SK-N-SH treated with all-trans-retinoic acid at 6 μM for 48 hours (cell line): ENCODE measurements around the gene SLITRK1.

Experiments
- ATAC-seq: fragments of 200-7000 bp; cut with Tn5 transposase; 3 replicates; pipeline ENCODE4 v1.9.1; 2020; ENCODE audit warnings: mild to moderate bottlenecking, moderate library complexity
- ARNTL ChIP-seq: fragments of 450-650 bp; formaldehyde crosslinking; IDR thresholded peaks from 2 replicates; pipeline ENCODE4 v1.5.0; 2020; ENCODE audit warnings: low read depth, mild to moderate bottlenecking, moderate library complexity, borderline replicate concordance
- BACH2 ChIP-seq: fragments of 250-450 bp; sonication (Bioruptor Pico); IDR thresholded peaks from 2 replicates; pipeline ENCODE4 v1.9.0; 2021; ENCODE audit warnings: mild to moderate bottlenecking, borderline replicate concordance
- CREB5 ChIP-seq: fragments of 250-450 bp; sonication (Bioruptor Pico); IDR thresholded peaks from 2 replicates; pipeline ENCODE4 v1.5.1; 2020; ENCODE audit warnings: low read depth, mild to moderate bottlenecking, moderate library complexity
- CSDC2 ChIP-seq: fragments of 250-450 bp; sonication (Bioruptor Pico); IDR thresholded peaks from 2 replicates; pipeline ENCODE4 v1.5.0; 2020; ENCODE audit warnings: mild to moderate bottlenecking, moderate library complexity
- CSRNP3 ChIP-seq: fragments of 250-450 bp; sonication (Bioruptor Pico); IDR thresholded peaks from 2 replicates; pipeline ENCODE4 v1.5.1; 2021; ENCODE audit warnings: mild to moderate bottlenecking, moderate library complexity
- ESRRG ChIP-seq: fragments of 250-450 bp; sonication (Bioruptor Pico); IDR thresholded peaks from 2 replicates; pipeline ENCODE4 v1.6.1; 2021; ENCODE audit warnings: mild to moderate bottlenecking
- GLIS3 ChIP-seq: fragments of 250-450 bp; sonication (Bioruptor Pico); IDR thresholded peaks from 2 replicates; pipeline ENCODE4 v1.5.0; 2020; ENCODE audit warnings: mild to moderate bottlenecking, moderate library complexity
- ISL1 ChIP-seq: fragments of 250-450 bp; sonication (Bioruptor Pico); IDR thresholded peaks from 2 replicates; pipeline ENCODE4 v2.1.2; 2022; ENCODE audit warnings: mild to moderate bottlenecking, moderate library complexity
- PATZ1 ChIP-seq: fragments of 250-450 bp; sonication (Bioruptor Pico); IDR thresholded peaks from 2 replicates; pipeline ENCODE4 v1.8.0; 2020; ENCODE audit warnings: mild to moderate bottlenecking, moderate library complexity, borderline replicate concordance
- POU6F1 ChIP-seq: fragments of 250-450 bp; sonication (Bioruptor Pico); IDR thresholded peaks from 2 replicates; pipeline ENCODE4 v1.8.0; 2021; ENCODE audit warnings: low read depth, mild to moderate bottlenecking, moderate library complexity, borderline replicate concordance
- PPARA ChIP-seq: fragments of 250-450 bp; sonication (Bioruptor Pico); IDR thresholded peaks from 2 replicates; pipeline ENCODE4 v1.5.0; 2020; ENCODE audit warnings: mild to moderate bottlenecking, borderline replicate concordance
- RARB ChIP-seq: fragments of 250-450 bp; sonication (Bioruptor Pico); IDR thresholded peaks from 2 replicates; pipeline ENCODE4 v1.8.0; 2021; ENCODE audit warnings: mild to moderate bottlenecking, moderate library complexity
- SNAI2 ChIP-seq: fragments of 250-450 bp; sonication (Bioruptor Pico); IDR thresholded peaks from 2 replicates; pipeline ENCODE4 v1.5.0; 2020; ENCODE audit warnings: mild to moderate bottlenecking, moderate library complexity
- TCF4 ChIP-seq: fragments of 250-450 bp; sonication (Bioruptor Pico); IDR thresholded peaks from 2 replicates; pipeline ENCODE4 v1.8.0; 2021; ENCODE audit warnings: mild to moderate bottlenecking, moderate library complexity, borderline replicate concordance
- TOX ChIP-seq: fragments of 250-450 bp; sonication (Bioruptor Pico); IDR thresholded peaks from 2 replicates; pipeline ENCODE4 v1.8.0; 2021; ENCODE audit warnings: mild to moderate bottlenecking, moderate library complexity, borderline replicate concordance
- TSHZ2 ChIP-seq: fragments of 250-450 bp; sonication (Bioruptor Pico); IDR thresholded peaks from 2 replicates; pipeline ENCODE4 v1.5.0; 2020; ENCODE audit warnings: mild to moderate bottlenecking, moderate library complexity
- ZC3H10 ChIP-seq: fragments of 250-450 bp; sonication (Bioruptor Pico); IDR thresholded peaks from 2 replicates; pipeline ENCODE4 v1.5.1; 2021; ENCODE audit warnings: mild to moderate bottlenecking, moderate library complexity
- ZFP3 ChIP-seq: fragments of 250-450 bp; sonication (Bioruptor Pico); IDR thresholded peaks from 2 replicates; pipeline ENCODE4 v1.5.0; 2020; ENCODE audit warnings: mild to moderate bottlenecking, moderate library complexity
- ZFP30 ChIP-seq: fragments of 450-650 bp; formaldehyde crosslinking; IDR thresholded peaks from 2 replicates; pipeline ENCODE4 v1.5.0; 2022; ENCODE audit warnings: mild to moderate bottlenecking, moderate library complexity
- ZNF565 ChIP-seq: fragments of 450-650 bp; formaldehyde crosslinking; conservative IDR thresholded peaks from 2 replicates; pipeline ENCODE4 v1.5.0; 2020; ENCODE audit warnings: low read depth, mild to moderate bottlenecking, moderate library complexity
- ZNF70 ChIP-seq: fragments of 450-650 bp; formaldehyde crosslinking; IDR thresholded peaks from 2 replicates; pipeline ENCODE4 v1.5.0; 2020; ENCODE audit warnings: mild to moderate bottlenecking, moderate library complexity
- ZNF8 ChIP-seq: fragments of 450-650 bp; formaldehyde crosslinking; IDR thresholded peaks from 2 replicates; pipeline ENCODE4 v1.5.0; 2020; ENCODE audit warnings: mild to moderate bottlenecking, moderate library complexity

Gene SLITRK1

GRCh38 chr13:83906240-83906820 lies 24.1 kb upstream of the SLITRK1 start:
- TF ChIP-seq ISL1 (CRISPR knock-in tag) (no peak), CSRNP3 (CRISPR knock-in tag) (no peak), POU6F1 (no peak), ZC3H10 (CRISPR knock-in tag) (no peak), TSHZ2 (no peak), PPARA (no peak), ZFP3 (CRISPR knock-in tag) (no peak), ZNF8 (no peak), ESRRG (no peak), BACH2 (CRISPR knock-in tag) (no peak), ARNTL (no peak), GLIS3 (CRISPR knock-in tag) (no peak), CSDC2 (no peak), TCF4 (no peak)
- no peak for ATAC-seq

- TF ChIP-seq ISL1 (CRISPR knock-in tag) (no peak), PPARA (no peak), BACH2 (CRISPR knock-in tag) (no peak), ZFP3 (CRISPR knock-in tag) (no peak), TCF4 (no peak), ARNTL (no peak), ZFP30 (CRISPR knock-in tag) (no peak), SNAI2 (no peak), ZNF8 (no peak), TOX (CRISPR knock-in tag) (no peak)
- ATAC-seq, result no peak
These were observed 23.4 kb upstream of the SLITRK1 start for GRCh38 chr13:83905641-83906040.

GRCh38 chr13:83895994-83896580 lies 13.8 kb upstream of the SLITRK1 start:
- ATAC-seq, result no peak
- no peak for TF ChIP-seq ARNTL
- TF ChIP-seq ZC3H10 (CRISPR knock-in tag), result no peak
- TF ChIP-seq CSRNP3 (CRISPR knock-in tag), result no peak
- no peak for TF ChIP-seq PATZ1 (CRISPR knock-in tag)
- no peak for TF ChIP-seq TCF4
- TF ChIP-seq PPARA, result no peak
- TF ChIP-seq ISL1 (CRISPR knock-in tag), result no peak
- no peak for TF ChIP-seq GLIS3 (CRISPR knock-in tag)
- TF ChIP-seq TOX (CRISPR knock-in tag), result no peak
- no peak for TF ChIP-seq BACH2 (CRISPR knock-in tag)
- no peak for TF ChIP-seq CSDC2
- TF ChIP-seq ZNF70 (CRISPR knock-in tag), result no peak
- no peak for TF ChIP-seq SNAI2
- TF ChIP-seq CREB5 (CRISPR knock-in tag), result no peak
- no peak for TF ChIP-seq TSHZ2
- no peak for TF ChIP-seq RARB (CRISPR knock-in tag)
- TF ChIP-seq ZNF565 (CRISPR knock-in tag), result no peak
- no peak for TF ChIP-seq ZNF8
